Measurements from ENCODE around the gene EDN2.

DNA sequence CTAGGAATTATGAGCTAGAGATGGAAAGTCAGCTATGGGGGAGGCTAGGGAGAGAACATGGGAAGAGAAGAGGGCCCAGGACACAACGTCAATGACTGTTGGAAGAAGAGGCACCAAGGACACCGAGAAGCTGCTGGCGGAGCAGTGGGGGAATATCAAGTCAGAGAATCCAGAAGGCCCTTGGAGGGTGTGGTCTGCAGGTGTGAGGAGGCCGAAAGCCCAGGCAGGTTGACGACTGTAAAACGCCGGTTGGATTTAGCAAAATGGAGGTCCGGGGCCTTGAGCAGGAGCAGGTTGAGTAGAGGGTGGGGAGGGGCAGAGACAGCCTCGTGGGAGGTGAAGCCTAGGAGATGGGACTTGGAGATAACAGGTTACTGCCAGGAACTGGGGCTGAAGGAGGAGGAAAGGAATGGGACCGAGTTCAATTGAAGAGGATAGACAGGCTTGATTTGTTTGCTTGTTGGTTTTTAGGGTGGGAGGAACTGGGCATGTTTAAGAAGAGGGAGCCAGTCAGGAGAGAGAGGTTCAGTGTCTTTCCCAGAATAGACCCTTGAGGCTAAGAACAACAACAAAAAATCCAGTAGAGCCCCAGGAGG is 35.1 kb downstream of the EDN2 start:
- TF ChIP-seq, protein P1, sequence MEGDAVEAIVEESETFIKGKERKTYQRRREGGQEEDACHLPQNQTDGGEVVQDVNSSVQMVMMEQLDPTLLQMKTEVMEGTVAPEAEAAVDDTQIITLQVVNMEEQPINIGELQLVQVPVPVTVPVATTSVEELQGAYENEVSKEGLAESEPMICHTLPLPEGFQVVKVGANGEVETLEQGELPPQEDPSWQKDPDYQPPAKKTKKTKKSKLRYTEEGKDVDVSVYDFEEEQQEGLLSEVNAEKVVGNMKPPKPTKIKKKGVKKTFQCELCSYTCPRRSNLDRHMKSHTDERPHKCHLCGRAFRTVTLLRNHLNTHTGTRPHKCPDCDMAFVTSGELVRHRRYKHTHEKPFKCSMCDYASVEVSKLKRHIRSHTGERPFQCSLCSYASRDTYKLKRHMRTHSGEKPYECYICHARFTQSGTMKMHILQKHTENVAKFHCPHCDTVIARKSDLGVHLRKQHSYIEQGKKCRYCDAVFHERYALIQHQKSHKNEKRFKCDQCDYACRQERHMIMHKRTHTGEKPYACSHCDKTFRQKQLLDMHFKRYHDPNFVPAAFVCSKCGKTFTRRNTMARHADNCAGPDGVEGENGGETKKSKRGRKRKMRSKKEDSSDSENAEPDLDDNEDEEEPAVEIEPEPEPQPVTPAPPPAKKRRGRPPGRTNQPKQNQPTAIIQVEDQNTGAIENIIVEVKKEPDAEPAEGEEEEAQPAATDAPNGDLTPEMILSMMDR (IDR thresholded peaks at IDR 0.05), result no peak
- TF ChIP-seq POLR2A (IDR thresholded peaks at IDR 0.05), result no peak

Data from tibial nerve (tissue), 3 donors.